ENCODE measurements around the gene SMIM38.

DNA sequence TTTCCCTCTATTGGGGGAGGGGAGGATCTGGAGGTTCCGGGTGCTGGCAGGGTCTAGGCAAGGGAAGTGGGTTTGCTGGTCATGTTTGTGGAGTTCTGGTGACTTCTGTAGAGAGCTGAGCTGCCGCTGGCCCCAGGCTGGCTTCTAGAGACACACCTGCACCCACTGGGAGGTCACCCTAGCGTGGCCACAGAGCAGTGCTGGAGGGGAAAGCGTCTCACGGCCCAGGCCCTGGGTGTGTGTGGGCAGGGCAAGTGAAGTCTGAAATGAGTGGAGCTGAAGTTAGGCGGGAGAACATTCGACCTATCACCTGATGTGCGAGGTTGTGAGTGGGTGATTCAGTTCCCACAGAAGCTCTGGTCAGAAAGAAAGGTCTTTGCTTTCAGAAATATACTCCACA is 27.9 kb downstream of the SMIM38 start:
- TF ChIP-seq, protein P1, sequence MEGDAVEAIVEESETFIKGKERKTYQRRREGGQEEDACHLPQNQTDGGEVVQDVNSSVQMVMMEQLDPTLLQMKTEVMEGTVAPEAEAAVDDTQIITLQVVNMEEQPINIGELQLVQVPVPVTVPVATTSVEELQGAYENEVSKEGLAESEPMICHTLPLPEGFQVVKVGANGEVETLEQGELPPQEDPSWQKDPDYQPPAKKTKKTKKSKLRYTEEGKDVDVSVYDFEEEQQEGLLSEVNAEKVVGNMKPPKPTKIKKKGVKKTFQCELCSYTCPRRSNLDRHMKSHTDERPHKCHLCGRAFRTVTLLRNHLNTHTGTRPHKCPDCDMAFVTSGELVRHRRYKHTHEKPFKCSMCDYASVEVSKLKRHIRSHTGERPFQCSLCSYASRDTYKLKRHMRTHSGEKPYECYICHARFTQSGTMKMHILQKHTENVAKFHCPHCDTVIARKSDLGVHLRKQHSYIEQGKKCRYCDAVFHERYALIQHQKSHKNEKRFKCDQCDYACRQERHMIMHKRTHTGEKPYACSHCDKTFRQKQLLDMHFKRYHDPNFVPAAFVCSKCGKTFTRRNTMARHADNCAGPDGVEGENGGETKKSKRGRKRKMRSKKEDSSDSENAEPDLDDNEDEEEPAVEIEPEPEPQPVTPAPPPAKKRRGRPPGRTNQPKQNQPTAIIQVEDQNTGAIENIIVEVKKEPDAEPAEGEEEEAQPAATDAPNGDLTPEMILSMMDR (IDR thresholded peaks at IDR 0.05) = no peak
- no peak for TF ChIP-seq POLR2A (IDR thresholded peaks at IDR 0.05)

All from lower leg skin (tissue), 3 donors.